Measurements from ENCODE around the gene JAKMIP3.
A peak's percentile ranks its signal among the peaks of the same experiment; 100 is the strongest.

Gene JAKMIP3

GRCh38 chr10:132062641-132063390 lies 2.9 kb upstream of the JAKMIP3 start:
- in situ Hi-C loops (cut with HindIII; ENCODE audit: low sequenced_read_pairs): no loop called here

GRCh38 chr10:132063432-132063831 lies 2.3 kb upstream of the JAKMIP3 start:
- DNase-seq (ENCODE audit: low read depth): no peak
- in situ Hi-C loops (cut with HindIII; ENCODE audit: low sequenced_read_pairs): no loop called here
- TF ChIP-seq, protein P1, sequence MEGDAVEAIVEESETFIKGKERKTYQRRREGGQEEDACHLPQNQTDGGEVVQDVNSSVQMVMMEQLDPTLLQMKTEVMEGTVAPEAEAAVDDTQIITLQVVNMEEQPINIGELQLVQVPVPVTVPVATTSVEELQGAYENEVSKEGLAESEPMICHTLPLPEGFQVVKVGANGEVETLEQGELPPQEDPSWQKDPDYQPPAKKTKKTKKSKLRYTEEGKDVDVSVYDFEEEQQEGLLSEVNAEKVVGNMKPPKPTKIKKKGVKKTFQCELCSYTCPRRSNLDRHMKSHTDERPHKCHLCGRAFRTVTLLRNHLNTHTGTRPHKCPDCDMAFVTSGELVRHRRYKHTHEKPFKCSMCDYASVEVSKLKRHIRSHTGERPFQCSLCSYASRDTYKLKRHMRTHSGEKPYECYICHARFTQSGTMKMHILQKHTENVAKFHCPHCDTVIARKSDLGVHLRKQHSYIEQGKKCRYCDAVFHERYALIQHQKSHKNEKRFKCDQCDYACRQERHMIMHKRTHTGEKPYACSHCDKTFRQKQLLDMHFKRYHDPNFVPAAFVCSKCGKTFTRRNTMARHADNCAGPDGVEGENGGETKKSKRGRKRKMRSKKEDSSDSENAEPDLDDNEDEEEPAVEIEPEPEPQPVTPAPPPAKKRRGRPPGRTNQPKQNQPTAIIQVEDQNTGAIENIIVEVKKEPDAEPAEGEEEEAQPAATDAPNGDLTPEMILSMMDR (IDR thresholded peaks at IDR 0.05; ENCODE audit: low read depth, low read length, missing control alignments): no peak
- H3K4me3 ChIP-seq (ENCODE audit: low read depth, low read length): no peak overlapping the region

More at GRCh38 chr10:132062641-132063390, 2.9 kb upstream of the JAKMIP3 start:
- no peak for DNase-seq (ENCODE audit: low read depth)
- TF ChIP-seq, protein P1 (IDR thresholded peaks at IDR 0.05; ENCODE audit: low read depth, low read length, missing control alignments): no peak
- no peak overlapping the region for H3K4me3 ChIP-seq (ENCODE audit: low read depth, low read length)

- TF ChIP-seq, protein P1 (IDR thresholded peaks at IDR 0.05; ENCODE audit: low read depth, low read length, missing control alignments): no peak
- H3K4me3 ChIP-seq (ENCODE audit: low read depth, low read length): no peak overlapping the region
- in situ Hi-C loops (cut with HindIII; ENCODE audit: low sequenced_read_pairs): no loop called here
- no peak for DNase-seq (ENCODE audit: low read depth)
Measured at GRCh38 chr10:132064082-132064755, 1.5 kb upstream of the JAKMIP3 start.

DNA sequence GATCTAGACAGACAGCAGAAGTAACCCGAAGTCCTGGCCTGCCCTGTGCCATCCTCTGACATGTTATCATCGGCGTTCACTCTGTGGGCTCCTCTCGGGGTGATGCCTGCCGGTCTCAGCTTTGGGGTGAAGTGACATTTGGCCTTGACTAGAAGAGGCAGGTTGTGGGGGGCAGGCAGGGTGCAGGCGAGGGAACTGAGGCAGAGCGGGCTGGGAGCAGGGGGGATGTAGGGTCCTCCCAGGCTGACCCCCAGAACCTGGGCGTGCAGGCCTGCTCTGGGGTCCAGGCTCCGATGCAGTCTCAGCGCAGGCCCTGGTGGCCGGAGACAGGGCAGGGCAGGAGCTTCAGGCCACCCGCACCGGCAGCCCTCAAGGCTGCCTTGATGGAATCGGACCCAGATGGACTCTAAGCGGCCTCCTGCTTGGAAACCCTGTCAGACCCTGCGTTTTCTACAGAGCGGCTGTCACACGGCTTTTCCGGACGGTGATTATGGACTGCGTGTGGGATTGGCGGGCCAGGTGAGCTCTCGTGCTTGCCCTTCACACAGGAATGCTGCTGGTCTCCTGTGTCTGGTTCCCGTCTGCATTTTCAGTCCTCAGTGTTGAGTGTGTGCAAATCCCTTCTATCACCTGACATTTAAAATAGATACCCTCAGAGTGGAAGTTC lies 842 bp upstream of the JAKMIP3 start:
- DNase-seq (ENCODE audit: low read depth): no peak
- H3K4me3 ChIP-seq (ENCODE audit: low read depth, low read length): peak overlapping the region; percentile 41
- in situ Hi-C loops (cut with HindIII; ENCODE audit: low sequenced_read_pairs): no loop called here
- TF ChIP-seq, protein P1 (IDR thresholded peaks at IDR 0.05; ENCODE audit: low read depth, low read length, missing control alignments): no peak

DNA sequence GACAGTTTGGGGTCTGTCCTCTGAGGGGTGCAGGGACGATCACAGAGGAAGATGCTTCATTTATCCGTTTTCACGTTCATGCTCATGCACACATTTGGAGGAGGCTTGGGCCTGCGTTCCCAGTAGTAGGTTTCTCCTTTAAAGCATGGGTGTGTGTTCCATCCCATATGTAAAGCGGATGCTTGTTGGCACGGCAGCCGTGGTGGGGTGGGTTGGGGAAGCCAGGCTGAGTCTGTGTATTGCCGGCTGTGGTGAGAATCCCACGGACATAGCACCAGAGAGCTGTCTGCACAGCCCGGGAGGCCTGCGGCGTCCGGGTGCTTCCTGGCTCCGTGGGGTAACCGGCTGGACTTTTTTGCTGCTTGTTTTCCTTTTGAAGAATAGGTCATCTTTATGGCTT lies 440 bp downstream of the JAKMIP3 start:
- no peak for DNase-seq (ENCODE audit: low read depth)
- H3K4me3 ChIP-seq (ENCODE audit: low read depth, low read length): peak overlapping the region; percentile 41
- TF ChIP-seq, protein P1 (IDR thresholded peaks at IDR 0.05; ENCODE audit: low read depth, low read length, missing control alignments): no peak
- in situ Hi-C loops (cut with HindIII; ENCODE audit: low sequenced_read_pairs): no loop called here

DNA sequence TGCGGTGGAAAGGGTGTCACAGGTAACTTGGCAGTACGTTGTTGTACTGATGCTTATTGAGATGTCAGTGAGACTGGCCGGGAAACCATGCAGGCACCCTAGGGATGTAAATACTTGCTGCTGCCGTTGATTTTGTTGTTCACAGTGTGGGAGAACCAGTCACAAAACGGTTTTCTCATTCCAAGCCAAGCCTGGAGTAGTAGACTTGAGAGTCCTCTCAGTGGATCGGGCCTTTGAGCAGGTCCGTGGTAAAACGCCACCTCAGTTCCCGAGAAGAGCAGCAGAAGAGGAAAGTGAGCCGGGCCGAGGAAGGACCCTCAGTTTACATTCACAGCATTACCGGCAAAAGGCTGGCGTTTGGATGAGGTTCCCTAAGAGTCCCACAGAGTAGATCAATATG lies 1.1 kb downstream of the JAKMIP3 start:
- in situ Hi-C loops (cut with HindIII; ENCODE audit: low sequenced_read_pairs): no loop called here
- no peak for DNase-seq (ENCODE audit: low read depth)

More for the DNA sequence above, 1.1 kb downstream of the JAKMIP3 start:
- no peak overlapping the region for H3K4me3 ChIP-seq (ENCODE audit: low read depth, low read length)
- TF ChIP-seq, protein P1 (IDR thresholded peaks at IDR 0.05; ENCODE audit: low read depth, low read length, missing control alignments): no peak

Data from astrocyte of the cerebellum (primary cell).